HG03108 (cell line): ENCODE measurements around the gene CKMT2.
"Not testable (repeated sequence)": the region's sequence is repeated elsewhere in the genome, so short reads cannot be mapped to it uniquely, and the experiment has no call there.

Source experiments
- ATAC-seq: cut with Tn5 transposase; IDR thresholded peaks from one replicate; pipeline ENCODE4 v1.9.1; 2021; ENCODE audit warnings: moderate library complexity; ENCODE audit not compliant: unreplicated experiment

CKMT2 gene

GRCh38 chr5:81249240-81249639 lies 16.1 kb downstream of the CKMT2 start:
- ATAC-seq: no peak

DNA sequence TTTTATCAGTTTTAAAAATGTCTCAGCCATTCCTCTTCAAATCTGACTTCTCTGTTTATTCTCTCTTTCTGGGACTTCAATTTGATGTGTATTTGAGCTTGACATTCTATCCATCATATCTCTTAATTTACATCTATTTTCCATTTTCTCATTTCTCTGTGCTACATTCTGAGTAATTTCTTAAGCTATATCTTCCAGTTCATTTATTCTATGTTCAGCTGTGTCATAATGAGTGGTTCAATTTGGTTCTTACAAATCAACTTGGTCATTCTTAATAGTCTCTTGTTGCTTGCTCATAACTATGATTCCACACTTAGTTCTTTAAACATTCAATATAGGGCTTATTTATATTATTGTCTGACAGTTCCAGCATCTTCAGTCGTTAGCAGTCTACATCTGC lies 16.9 kb downstream of the CKMT2 start:
- no peak for ATAC-seq

- ATAC-seq: no peak
These were observed 18.8 kb downstream of the CKMT2 start for GRCh38 chr5:81251922-81252321.

DNA sequence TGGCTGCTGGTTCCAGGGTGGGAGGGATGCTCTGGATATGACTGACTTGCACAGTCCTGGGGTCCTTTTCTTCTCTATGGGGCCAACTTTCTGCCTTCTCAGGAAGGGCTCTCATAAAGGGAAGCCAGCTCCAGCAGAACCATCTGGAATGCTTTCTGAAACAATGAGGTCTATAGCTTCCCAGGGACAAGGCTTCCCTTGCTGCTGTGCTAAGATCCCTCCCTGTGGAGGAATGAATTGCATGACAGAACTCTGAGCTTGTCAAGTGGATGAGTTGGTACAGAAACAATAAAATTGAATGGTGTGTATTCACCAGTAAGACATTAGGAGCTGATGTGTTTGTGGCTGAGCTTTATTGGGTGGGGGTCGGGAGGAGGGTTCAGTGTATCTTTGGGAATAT lies 19.8 kb downstream of the CKMT2 start:
- no peak for ATAC-seq

- no peak for ATAC-seq
These were observed 20.8 kb downstream of the CKMT2 start for GRCh38 chr5:81253875-81254274.

GRCh38 chr5:81254886-81255559 lies 21.9 kb downstream of the CKMT2 start:
- no peak for ATAC-seq

- no peak for ATAC-seq
These were observed 23.6 kb downstream of the CKMT2 start for GRCh38 chr5:81256766-81257165.

GRCh38 chr5:81262796-81263195 lies 29.7 kb downstream of the CKMT2 start:
- ATAC-seq: not testable (repeated sequence)

GRCh38 chr5:81265101-81265500 lies 32.0 kb downstream of the CKMT2 start:
- ATAC-seq: no peak

DNA sequence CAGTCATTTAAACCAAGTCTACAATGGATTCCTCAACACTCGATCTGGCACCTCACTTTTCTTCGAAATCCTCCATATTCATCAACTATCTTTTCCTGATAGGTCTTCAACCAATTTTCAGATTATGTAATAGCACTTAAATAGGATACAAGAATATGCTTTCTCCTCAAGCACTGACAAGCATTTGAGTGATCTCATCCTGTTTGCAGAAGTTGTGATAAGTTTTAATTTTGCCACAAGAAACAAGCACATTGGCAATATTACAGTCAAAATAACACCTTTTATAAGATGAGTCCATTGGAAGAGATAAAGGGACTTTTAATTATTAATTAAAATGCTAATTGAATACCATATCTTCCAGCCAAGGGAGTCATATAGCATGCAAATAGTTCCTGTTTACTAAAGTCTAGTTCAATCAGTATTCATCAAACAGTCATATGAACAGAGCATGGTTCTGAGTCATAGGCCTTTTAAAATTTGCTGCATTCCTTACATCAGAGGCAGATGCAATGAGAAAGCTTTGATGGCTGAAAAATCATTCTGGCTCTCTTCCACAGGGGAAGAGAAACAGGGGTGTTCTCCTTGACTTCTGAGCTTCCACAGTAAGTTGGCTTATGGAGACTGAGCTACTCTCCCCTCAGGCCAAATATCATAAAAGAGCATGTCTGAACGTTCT lies 35.5 kb downstream of the CKMT2 start:
- no peak for ATAC-seq

- no peak for ATAC-seq
These were observed 36.8 kb downstream of the CKMT2 start for GRCh38 chr5:81269751-81270393.

DNA sequence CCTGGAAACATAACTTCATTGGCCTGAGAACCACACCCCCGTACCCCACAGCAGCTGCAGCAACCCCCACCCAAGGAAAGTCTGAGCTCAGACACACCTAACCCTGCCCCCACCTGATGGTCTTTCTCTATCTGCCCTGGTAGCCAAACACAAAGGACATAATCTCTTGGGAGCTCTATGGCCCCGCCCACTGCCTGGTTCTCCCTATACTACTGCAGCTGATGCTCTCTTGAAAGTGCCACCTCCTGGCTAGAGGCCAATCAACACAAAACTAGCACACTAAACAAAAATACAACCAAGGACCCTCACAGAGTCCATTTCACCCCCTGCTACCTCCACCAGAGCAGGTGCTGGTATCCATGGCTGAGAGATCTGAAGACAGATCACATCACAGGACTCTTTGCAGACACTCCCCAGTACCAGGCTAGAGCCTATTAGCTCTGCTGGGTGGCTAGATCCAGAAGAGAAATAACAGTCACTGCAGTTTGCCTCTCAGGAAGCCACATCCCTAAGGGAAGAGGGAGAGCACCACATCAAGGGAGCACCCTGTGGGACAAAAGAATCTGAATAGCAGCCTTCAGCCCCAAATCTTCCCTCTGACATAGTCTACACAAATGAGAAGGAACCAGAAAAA lies 37.4 kb downstream of the CKMT2 start:
- not testable (repeated sequence) for ATAC-seq

GRCh38 chr5:81283976-81284375 lies 50.9 kb downstream of the CKMT2 start:
- no peak for ATAC-seq

DNA sequence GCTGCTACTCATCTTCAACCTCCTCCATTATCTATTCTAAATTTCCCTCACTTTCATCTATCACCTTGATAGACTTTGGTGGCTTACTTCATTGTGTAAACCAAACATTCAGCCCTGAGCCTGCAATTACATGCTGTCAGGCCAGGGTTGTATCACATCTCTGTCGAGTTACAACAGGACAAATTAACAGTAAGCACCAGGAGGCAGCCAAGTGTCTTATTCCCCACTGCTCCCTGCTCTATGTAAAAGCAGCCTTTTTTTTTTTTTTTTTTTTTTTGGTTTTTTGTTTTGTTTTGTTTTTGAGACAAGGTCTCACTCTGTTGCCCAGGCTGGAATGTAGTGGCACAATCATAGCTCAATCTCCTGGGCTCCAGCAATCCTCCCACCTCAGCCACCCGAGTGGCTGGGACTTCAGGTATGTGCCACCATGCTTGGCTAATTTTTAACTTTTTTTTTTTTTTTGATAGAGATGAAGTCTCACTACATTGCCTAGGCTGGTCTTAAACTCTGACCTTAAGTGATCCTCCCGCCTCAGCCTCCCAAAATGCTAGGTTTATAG lies 53.0 kb downstream of the CKMT2 start:
- ATAC-seq: no peak

- ATAC-seq: no peak
These were observed 54.9 kb downstream of the CKMT2 start for GRCh38 chr5:81288021-81288433.

GRCh38 chr5:81290146-81290545 lies 57.0 kb downstream of the CKMT2 start:
- no peak for ATAC-seq

- ATAC-seq: no peak
These were observed 59.0 kb downstream of the CKMT2 start for GRCh38 chr5:81292130-81292529.

- ATAC-seq: not testable (repeated sequence)
These were observed 60.9 kb downstream of the CKMT2 start for GRCh38 chr5:81294021-81294420.

DNA sequence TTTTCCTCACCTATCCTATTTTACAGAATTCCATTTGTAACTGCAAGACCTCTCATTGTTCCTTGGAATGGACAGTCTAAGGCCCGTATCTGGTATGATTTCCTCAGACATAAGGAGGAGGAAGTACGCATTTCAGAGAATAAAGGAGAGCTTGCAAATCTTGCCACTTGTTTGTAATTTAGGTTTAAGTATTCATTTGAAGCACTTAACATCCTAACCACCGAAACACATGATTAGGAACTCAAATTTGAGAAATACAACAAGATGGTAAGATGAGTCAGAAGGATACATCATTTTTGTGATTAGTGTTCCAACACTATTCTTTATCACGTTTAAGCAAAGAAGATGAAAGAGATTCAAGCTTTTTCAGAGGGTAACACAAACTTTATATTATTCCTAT lies 64.4 kb downstream of the CKMT2 start:
- no peak for ATAC-seq

DNA sequence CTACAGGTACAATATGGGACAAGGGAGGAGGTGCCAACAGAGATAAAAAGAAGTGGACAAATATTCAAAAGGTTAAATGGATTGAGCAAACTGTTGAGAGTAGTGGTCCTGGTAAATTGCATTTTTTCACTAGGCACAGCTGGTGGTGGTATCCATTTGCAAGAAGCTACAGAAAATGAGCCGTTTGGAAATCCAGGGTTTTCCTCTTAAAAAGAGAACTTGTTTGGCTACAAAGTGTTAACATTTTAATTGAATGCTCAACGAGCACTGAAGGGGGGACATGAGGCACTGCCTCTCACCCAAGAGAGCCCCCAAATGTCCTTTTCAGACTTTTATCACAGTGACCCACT lies 67.8 kb downstream of the CKMT2 start:
- ATAC-seq: no peak

DNA sequence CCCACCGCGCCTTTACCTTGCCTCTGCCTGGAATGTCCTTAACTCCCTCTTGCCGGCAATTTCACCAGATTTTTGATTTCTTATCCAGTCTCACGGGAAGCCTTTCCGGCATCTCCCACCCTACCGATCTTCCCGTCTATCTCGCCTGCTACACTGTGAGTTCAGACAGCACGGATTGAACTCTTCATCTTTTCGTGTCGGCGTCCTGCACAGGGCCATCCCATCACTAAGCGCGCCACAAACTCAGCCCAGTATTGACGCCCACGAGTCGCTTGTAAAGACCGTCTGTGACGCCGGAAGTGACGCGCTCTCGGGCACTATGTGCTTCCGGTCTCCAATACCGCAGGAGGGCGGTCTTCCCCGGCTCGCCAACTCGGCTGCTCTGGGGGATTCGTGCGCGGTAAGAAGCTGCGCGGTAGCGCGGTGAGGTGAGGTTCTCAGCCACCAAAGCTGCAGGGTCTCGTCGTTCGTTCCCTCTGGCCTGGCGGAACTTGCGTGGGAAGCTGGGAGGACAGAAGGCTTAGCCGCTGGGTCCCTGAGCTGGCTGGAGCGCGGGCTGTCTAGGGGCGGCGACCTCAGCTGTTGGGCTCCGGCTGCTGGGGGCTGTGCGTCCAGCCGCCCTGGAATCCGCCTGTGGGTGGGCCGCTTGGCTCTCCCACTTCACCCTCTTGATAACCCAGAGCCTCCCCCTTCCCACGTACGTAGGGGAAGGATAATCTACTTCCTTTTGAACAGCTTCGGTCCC lies 68.3 kb downstream of the CKMT2 start, which contains the start of gene ZCCHC9:
TSS of gene ZCCHC9 (plus strand) at position 317 of the 745 bp plus-strand sequence. CDS start 3,171 bp downstream, outside the sequence.
- peak; percentile 99 for ATAC-seq
